ELR (cell line): Measurements from ENCODE around the gene TCFL5.
A peak's percentile ranks its signal among the peaks of the same experiment; 100 is the strongest.

Experiments
- DNase-seq: peaks from one replicate; pipeline ENCODE4 v3.0.0-alpha.2; 2015; ENCODE audit warnings: low read depth

The TCFL5 gene

DNA sequence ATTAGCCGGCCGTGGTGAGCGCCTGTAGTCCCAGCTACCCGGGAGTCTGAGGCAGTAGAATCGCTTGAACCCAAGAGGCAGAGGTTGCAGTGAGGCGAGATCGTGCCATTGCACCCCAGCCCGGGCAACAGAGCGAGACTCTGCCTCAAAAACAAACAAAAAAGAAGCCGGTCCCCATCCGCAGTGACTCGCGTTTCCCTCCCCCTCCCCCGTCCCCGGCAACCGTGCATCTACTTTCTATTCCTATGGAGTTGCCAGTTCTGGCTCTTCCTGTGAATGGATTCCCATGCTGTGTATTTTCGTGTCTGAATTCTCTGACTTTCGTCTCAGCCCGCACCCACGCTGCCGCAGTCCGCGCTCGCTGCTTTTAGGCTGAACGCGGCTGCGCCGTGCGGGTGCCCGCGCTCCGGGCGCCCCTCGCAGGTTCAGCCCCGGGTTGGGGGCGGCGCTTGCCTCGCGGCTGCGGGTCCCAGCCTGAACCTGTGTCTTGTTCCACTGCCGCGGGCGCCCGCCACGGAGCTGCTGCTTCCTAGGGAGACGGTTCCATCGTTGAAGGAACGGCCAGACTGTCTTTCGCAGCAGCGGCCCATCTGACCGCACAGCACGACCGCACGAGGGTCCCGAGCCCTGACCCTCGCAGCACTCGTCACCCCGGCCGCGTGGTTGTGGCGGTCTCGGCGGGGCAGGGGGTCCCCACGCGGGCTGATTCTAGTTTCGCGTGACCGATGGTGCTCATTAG is 66.4 kb downstream of the TCFL5 start:
- peak; percentile 77 for DNase-seq

DNA sequence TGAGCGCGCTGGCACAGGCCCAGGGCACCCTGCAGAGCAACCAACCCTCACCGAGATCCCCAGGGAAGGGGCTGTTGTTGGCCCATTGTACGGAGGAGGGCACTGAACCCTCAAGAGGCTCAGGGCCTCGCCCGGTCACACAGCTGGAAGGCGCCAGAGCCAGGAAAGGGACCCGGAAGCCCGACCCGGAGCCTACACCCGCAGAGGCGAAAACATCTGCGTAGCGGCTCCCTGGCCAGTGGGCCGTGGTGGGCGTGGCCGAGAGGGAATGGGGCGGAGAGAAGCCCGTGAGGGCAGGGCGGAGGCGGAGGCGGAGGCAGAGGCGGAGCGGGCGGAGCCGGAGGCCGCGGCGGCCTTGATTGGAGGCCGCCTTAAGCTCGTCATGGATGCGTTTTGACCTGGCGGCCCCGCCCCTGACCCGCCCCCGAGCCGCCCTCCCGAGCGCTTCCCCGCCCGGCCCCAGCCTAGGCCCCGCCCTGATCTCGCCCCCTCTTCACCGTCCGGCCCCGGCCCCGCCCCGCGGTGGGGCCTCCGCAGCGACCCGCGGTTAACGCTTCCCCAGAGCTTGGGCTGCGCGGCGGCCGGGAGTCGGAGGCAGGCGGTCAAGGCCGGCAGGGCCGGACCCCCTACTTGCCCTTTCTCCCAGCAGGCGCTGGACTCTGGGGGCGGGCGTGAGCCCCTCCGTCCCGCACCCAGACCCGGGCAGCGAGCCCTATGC is 67.5 kb downstream of the TCFL5 start:
- peak; percentile 99 for DNase-seq

- no peak for DNase-seq
Measured at GRCh38 chr20:62793757-62794006, 67.9 kb downstream of the TCFL5 start.

- no peak for DNase-seq
Measured at GRCh38 chr20:62792940-62793756, 68.5 kb downstream of the TCFL5 start.

GRCh38 chr20:62792182-62792939 is 69.3 kb downstream of the TCFL5 start:
- DNase-seq: peak; percentile 83

DNA sequence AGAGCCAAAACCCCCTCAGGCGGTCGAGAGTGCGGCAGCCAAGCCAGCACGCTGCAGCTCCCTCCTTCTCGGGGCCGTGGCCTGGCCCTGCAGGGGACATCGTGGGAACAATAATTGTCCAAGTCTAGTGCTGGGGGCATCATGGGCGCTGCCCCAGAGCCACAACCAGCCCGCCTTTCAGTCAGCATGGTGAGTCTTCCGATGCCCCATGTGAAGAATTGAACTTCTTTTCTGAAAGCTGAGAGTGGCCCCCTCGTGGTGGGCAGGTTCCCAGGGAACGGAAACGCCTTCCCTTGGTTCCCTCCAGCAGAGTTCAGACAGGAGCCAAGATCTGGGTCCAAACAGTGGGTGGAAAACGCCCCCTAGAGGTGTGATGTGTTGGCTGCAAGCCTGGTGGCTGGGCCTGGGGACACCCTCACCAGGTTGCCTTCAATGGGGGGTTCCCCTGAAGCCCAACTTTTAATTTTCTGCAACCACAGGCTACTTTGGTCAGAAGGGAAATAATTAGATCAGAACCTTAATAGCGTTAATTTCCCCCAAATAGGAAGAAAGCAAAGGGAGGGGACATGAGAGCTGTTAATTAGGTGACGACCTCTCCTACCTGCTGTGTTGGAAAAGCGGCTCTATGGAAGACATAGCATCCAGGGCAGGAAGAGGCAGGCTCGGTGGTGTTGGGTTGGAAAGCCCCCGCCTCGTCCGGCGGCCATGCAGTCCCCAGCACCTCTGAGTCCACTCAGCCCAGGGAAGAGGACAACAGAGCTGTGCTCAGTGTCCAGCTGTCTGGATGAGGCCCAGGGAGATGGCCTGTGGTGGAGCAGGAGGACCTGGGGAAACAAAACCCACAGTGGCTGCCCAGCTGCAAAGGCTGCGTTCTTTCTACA is 70.1 kb downstream of the TCFL5 start:
- DNase-seq: peak; percentile 98
